Fibroblast of pulmonary artery (primary cell): ENCODE results near the gene CYB561A3.

Experiments
- DNase-seq: peaks from one replicate; pipeline ENCODE4 v3.0.0-alpha.2; 2010; ENCODE audit warnings: low read depth
- H3K4me3 ChIP-seq: replicated peaks from 2 replicates; pipeline ENCODE4 v1.5.1; 2011; ENCODE audit warnings: low read depth, mild to moderate bottlenecking, control low read depth, low read length, moderate library complexity
- CTCF ChIP-seq: IDR thresholded peaks from 2 replicates; pipeline ENCODE4 v1.5.1; 2011; ENCODE audit warnings: mild to moderate bottlenecking, control low read depth, low read length, inconsistent platforms; ENCODE audit errors: missing control alignments

The CYB561A3 gene

GRCh38 chr11:61350336-61350735 is 11.3 kb downstream of the CYB561A3 start:
- no peak overlapping the region for H3K4me3 ChIP-seq
- TF ChIP-seq CTCF = no peak
- DNase-seq = no peak

- TF ChIP-seq CTCF = no peak
- H3K4me3 ChIP-seq = no peak overlapping the region
- DNase-seq = no peak
Observed at GRCh38 chr11:61349916-61350315, 11.8 kb downstream of the CYB561A3 start.

- DNase-seq = no peak
- H3K4me3 ChIP-seq = no peak overlapping the region
- no peak for TF ChIP-seq CTCF
Observed at GRCh38 chr11:61349189-61349751, 12.4 kb downstream of the CYB561A3 start.

- H3K4me3 ChIP-seq = no peak overlapping the region
- TF ChIP-seq CTCF = no peak
Observed at GRCh38 chr11:61347916-61348461, 13.7 kb downstream of the CYB561A3 start.

GRCh38 chr11:61345954-61346843 is 15.5 kb downstream of the CYB561A3 start:
- TF ChIP-seq CTCF = no peak
- H3K4me3 ChIP-seq = no peak overlapping the region
- no peak for DNase-seq

More at GRCh38 chr11:61347916-61348461, 13.7 kb downstream of the CYB561A3 start:
- peak; percentile 90 for DNase-seq

GRCh38 chr11:61345170-61345610 is 16.5 kb downstream of the CYB561A3 start:
- no peak for DNase-seq
- no peak overlapping the region for H3K4me3 ChIP-seq
- TF ChIP-seq CTCF = no peak
